ENCODE measurements around the gene DPCD.

The DPCD gene

GRCh38 chr10:101639141-101639900, 51.2 kb downstream of the DPCD start:
- no peaks in the 10 kb centered on the region for H3K27me3 ChIP-seq
- no peak for TF ChIP-seq CTCF (IDR thresholded peaks at IDR 0.05)

GRCh38 chr10:101643546-101643945, 55.4 kb downstream of the DPCD start:
- no peaks in the 10 kb centered on the region for H3K9me3 ChIP-seq
- no peak for TF ChIP-seq CTCF (IDR thresholded peaks at IDR 0.05)
- H3K36me3 ChIP-seq = peaks cover 51% of the 10 kb centered on the region
- H3K4me1 ChIP-seq (ENCODE audit: control insufficient read depth in 1 of 2, insufficient read depth in 1 of 2, low read depth in 1 of 2, low read length in 1 of 2) = no peaks in the 10 kb centered on the region
- no peak overlapping the region for H3K27ac ChIP-seq
- no peaks in the 10 kb centered on the region for H3K27me3 ChIP-seq
- H3K4me3 ChIP-seq (ENCODE audit: low read depth in 1 of 2, low read length in 1 of 2) = no peak overlapping the region

More at GRCh38 chr10:101639141-101639900, 51.2 kb downstream of the DPCD start:
- Histone ChIP-seq H3K4me3 (ENCODE audit: low read depth in 1 of 2, low read length in 1 of 2) (no peak overlapping the region), H3K4me1 (ENCODE audit: control insufficient read depth in 1 of 2, insufficient read depth in 1 of 2, low read depth in 1 of 2, low read length in 1 of 2) (no peaks in the 10 kb centered on the region), H3K27ac (no peak overlapping the region), H3K36me3 (peaks cover 32% of the 10 kb centered on the region), H3K9me3 (no peaks in the 10 kb centered on the region)

GRCh38 chr10:101644002-101644401, 55.9 kb downstream of the DPCD start:
- H3K36me3 ChIP-seq = peaks cover 51% of the 10 kb centered on the region
- TF ChIP-seq CTCF (IDR thresholded peaks at IDR 0.05) = no peak
- H3K27ac ChIP-seq = no peak overlapping the region

GRCh38 chr10:101645659-101646058, 57.5 kb downstream of the DPCD start:
- peaks cover 62% of the 10 kb centered on the region for H3K36me3 ChIP-seq
- no peak for TF ChIP-seq CTCF (IDR thresholded peaks at IDR 0.05)

More at GRCh38 chr10:101644002-101644401, 55.9 kb downstream of the DPCD start:
- H3K9me3 ChIP-seq = no peaks in the 10 kb centered on the region
- no peaks in the 10 kb centered on the region for H3K4me1 ChIP-seq (ENCODE audit: control insufficient read depth in 1 of 2, insufficient read depth in 1 of 2, low read depth in 1 of 2, low read length in 1 of 2)
- no peaks in the 10 kb centered on the region for H3K27me3 ChIP-seq
- no peak overlapping the region for H3K4me3 ChIP-seq (ENCODE audit: low read depth in 1 of 2, low read length in 1 of 2)

GRCh38 chr10:101646364-101646763, 58.2 kb downstream of the DPCD start:
- TF ChIP-seq CTCF (IDR thresholded peaks at IDR 0.05) = no peak
- H3K36me3 ChIP-seq = peaks cover 69% of the 10 kb centered on the region

More at GRCh38 chr10:101645659-101646058, 57.5 kb downstream of the DPCD start:
- Histone ChIP-seq H3K4me1 (ENCODE audit: control insufficient read depth in 1 of 2, insufficient read depth in 1 of 2, low read depth in 1 of 2, low read length in 1 of 2) (no peaks in the 10 kb centered on the region), H3K27ac (no peak overlapping the region), H3K4me3 (ENCODE audit: low read depth in 1 of 2, low read length in 1 of 2) (no peak overlapping the region), H3K9me3 (no peaks in the 10 kb centered on the region), H3K27me3 (no peaks in the 10 kb centered on the region)

More at GRCh38 chr10:101646364-101646763, 58.2 kb downstream of the DPCD start:
- Histone ChIP-seq H3K9me3 (no peaks in the 10 kb centered on the region), H3K4me3 (ENCODE audit: low read depth in 1 of 2, low read length in 1 of 2) (no peak overlapping the region), H3K27ac (no peak overlapping the region), H3K27me3 (no peaks in the 10 kb centered on the region), H3K4me1 (ENCODE audit: control insufficient read depth in 1 of 2, insufficient read depth in 1 of 2, low read depth in 1 of 2, low read length in 1 of 2) (no peaks in the 10 kb centered on the region)

Measured in neutrophil (primary cell).